ENCODE results near the gene RNF151. TPM values are rescaled to one million over a fixed set of nuclear protein-coding genes. Genes with fewer than 3 reads are reported as not detected.
A peak's percentile ranks its signal among the peaks of the same experiment; 100 is the strongest.
"Not testable (repeated sequence)": the region's sequence is repeated elsewhere in the genome, so short reads cannot be mapped to it uniquely, and the experiment has no call there.

The RNF151 gene
- total and polyA plus RNA-seq, 8 donors: 0.17 TPM; not detected in 7

GRCh38 chr16:1959269-1960039 is 7.2 kb upstream of the RNF151 start, which contains the start of gene NDUFB10:
TSS of gene NDUFB10 (plus strand) at chr16:1959538. CDS start at chr16:1959625, 87 bp downstream.
- ATAC-seq (peak; percentile 98), DNase-seq (peak; percentile 86 to 100 (median 93))
- Histone ChIP-seq H3K27ac (peak within 1 kb of the TSS; percentile 75 to 84), H3K27me3 (no peaks in the 10 kb centered on the region), H3K9me3 (no peaks in the 10 kb centered on the region), H3K4me1 (peaks cover 25 to 49% of the 10 kb centered on the region in 2 donors), H3K36me3 (peaks cover 0 to 29% of the 10 kb centered on the region in 2 donors), H3K4me3 (peak within 1 kb of the TSS; percentile 84 to 90)
- intact Hi-C loops (cut with DNase I): no loop called here
- peak; percentile 55 to 68 for TF ChIP-seq CTCF (IDR thresholded peaks at IDR 0.05)

- intact Hi-C loops (cut with DNase I): no loop called here
- DNase-seq (no peak), ATAC-seq (no peak)
- Histone ChIP-seq H3K27me3 (no peaks in the 10 kb centered on the region), H3K4me3 (peak overlapping the region in 1 of 2 donors; percentile 90), H3K9me3 (no peaks in the 10 kb centered on the region), H3K27ac (peak overlapping the region in 1 of 2 donors; percentile 84), H3K36me3 (peaks cover 0 to 29% of the 10 kb centered on the region in 2 donors), H3K4me1 (peaks cover 29 to 55% of the 10 kb centered on the region in 2 donors)
- TF ChIP-seq CTCF (IDR thresholded peaks at IDR 0.05): no peak
These were observed 5.7 kb upstream of the RNF151 start for GRCh38 chr16:1960665-1961630.

DNA sequence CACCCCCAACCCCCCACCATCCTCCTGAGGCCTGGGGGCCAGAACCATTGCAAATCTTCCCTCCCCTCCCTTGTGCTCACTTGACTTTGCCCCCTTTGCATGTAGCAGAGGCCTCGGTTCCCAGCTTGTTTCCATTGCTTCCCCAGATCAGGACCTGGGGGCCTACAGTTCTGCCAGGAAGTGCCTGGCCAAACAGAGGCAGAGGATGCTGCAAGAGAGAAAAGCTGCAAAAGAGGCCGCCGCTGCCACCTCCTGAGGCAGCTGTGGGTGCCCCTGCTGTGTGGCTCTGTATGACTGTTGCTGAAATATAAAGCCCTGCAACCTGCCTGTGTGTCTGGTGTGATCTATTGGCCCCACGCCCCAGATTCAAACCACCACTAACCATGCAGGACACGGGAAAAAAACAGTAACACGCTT is 5.0 kb upstream of the RNF151 start:
- TF ChIP-seq CTCF (IDR thresholded peaks at IDR 0.05): no peak
- Histone ChIP-seq H3K4me1 (peaks cover 30 to 61% of the 10 kb centered on the region in 2 donors), H3K27me3 (no peaks in the 10 kb centered on the region), H3K36me3 (peaks cover 0 to 29% of the 10 kb centered on the region in 2 donors), H3K27ac (no peak overlapping the region), H3K9me3 (no peaks in the 10 kb centered on the region), H3K4me3 (peak overlapping the region in 1 of 2 donors; percentile 90)
- intact Hi-C loops (cut with DNase I): no loop called here
- DNase-seq (no peak), ATAC-seq (no peak)

DNA sequence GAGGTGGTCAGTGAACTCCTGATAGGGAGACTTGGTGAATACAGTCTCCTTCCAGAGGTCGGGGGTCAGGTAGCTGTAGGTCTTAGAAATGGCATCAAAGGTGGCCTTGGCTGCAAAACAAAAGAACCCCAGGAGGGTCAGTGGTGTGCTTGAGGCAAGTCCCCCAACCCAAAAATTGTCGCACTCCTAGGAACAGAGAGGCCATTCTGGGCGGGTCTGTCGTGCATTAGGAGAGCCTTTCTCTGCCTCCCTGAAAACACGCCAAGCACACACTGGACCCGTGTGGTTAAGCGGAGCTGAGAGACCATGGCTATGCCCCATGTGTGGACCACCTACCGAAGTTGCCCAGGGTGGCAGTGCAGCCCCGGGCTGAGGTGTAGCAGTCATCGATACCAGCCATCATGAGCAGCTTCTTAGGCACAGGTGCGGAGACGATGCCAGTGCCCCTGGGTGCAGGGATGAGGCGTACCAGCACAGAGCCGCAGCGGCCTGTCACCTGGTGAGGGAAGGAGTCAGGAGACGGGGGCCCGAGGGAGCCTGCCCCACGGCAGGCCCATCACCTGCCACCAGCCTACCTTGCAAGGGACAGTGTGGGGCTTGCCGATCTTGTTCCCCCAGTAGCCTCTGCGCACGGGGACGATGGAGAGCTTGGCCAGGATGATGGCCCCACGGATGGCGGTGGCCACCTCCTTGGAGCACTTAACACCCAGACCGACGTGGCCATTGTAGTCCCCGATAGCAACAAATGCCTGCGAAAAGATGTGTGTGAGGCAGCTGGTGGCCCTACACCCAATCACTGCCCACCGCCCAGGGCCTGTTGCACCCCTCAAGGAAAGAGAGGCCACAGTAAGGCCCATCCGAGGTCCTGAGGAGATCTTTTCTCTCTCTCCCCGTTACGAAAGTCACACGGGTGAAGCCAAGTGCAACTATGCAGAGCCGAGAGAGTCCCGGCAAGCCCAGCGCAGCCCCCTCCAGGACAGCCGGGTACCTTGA is 4.2 kb upstream of the RNF151 start:
- peak in 1 of 4 donors; percentile 73 for DNase-seq
- ATAC-seq; H3K27ac ChIP-seq; H3K27me3 ChIP-seq; intact Hi-C loops (cut with DNase I); H3K9me3 ChIP-seq: not testable (repeated sequence)
- H3K4me3 ChIP-seq: peak overlapping the region in 1 of 2 donors; percentile 90
- H3K4me1 ChIP-seq: peaks cover 30 to 65% of the 10 kb centered on the region in 2 donors
- peaks cover 0 to 29% of the 10 kb centered on the region in 2 donors for H3K36me3 ChIP-seq
